GM21737 (cell line): Measurements from ENCODE around the gene OR11A1.
"Not testable (repeated sequence)": the region's sequence is repeated elsewhere in the genome, so short reads cannot be mapped to it uniquely, and the experiment has no call there.

Source experiments
- ATAC-seq: cut with Tn5 transposase; IDR thresholded peaks from one replicate; pipeline ENCODE4 v1.9.1; 2021; ENCODE audit warnings: mild to moderate bottlenecking, moderate library complexity; ENCODE audit not compliant: unreplicated experiment

The OR11A1 gene

GRCh38 chr6:29479560-29479959 lies 22.7 kb upstream of the OR11A1 start:
- ATAC-seq = no peak

- ATAC-seq = no peak
These were observed 21.9 kb upstream of the OR11A1 start for GRCh38 chr6:29478740-29479139.

- ATAC-seq = no peak
These were observed 21.1 kb upstream of the OR11A1 start for GRCh38 chr6:29477923-29478450.

GRCh38 chr6:29474996-29475395 lies 18.1 kb upstream of the OR11A1 start:
- no peak for ATAC-seq

GRCh38 chr6:29466241-29466640 lies 9.4 kb upstream of the OR11A1 start:
- no peak for ATAC-seq

- ATAC-seq = no peak
These were observed 8.9 kb upstream of the OR11A1 start for GRCh38 chr6:29465801-29466200.

- ATAC-seq = no peak
These were observed 8.4 kb upstream of the OR11A1 start for GRCh38 chr6:29465279-29465678.

- ATAC-seq = no peak
These were observed 5.2 kb upstream of the OR11A1 start for GRCh38 chr6:29462022-29462421.

- no peak for ATAC-seq
These were observed 4.3 kb upstream of the OR11A1 start for GRCh38 chr6:29461021-29461814.

GRCh38 chr6:29451471-29452193 lies 5.2 kb downstream of the OR11A1 start:
- no peak for ATAC-seq

- no peak for ATAC-seq
These were observed 9.2 kb downstream of the OR11A1 start for GRCh38 chr6:29447670-29448069.

GRCh38 chr6:29444031-29444430 lies 12.8 kb downstream of the OR11A1 start:
- ATAC-seq = not testable (repeated sequence)

- no peak for ATAC-seq
These were observed 14.2 kb downstream of the OR11A1 start for GRCh38 chr6:29442719-29443118.

GRCh38 chr6:29439006-29439405 lies 17.9 kb downstream of the OR11A1 start, which contains the start of gene OR10C1:
Gene OR10C1 (plus strand): TSS chr6:29439306. CDS start chr6:29440016, 710 bp downstream.
- ATAC-seq = no peak

GRCh38 chr6:29436730-29437129 lies 20.1 kb downstream of the OR11A1 start:
- ATAC-seq = not testable (repeated sequence)

GRCh38 chr6:29426654-29427053 lies 30.2 kb downstream of the OR11A1 start:
- no peak for ATAC-seq

GRCh38 chr6:29425075-29425474 lies 31.8 kb downstream of the OR11A1 start:
- ATAC-seq = no peak

- ATAC-seq = no peak
These were observed 32.3 kb downstream of the OR11A1 start for GRCh38 chr6:29424575-29424974.

GRCh38 chr6:29424168-29424567 lies 32.7 kb downstream of the OR11A1 start:
- ATAC-seq = no peak

GRCh38 chr6:29419516-29419915 lies 37.4 kb downstream of the OR11A1 start:
- ATAC-seq = no peak

- no peak for ATAC-seq
These were observed 42.3 kb downstream of the OR11A1 start, which contains the start of gene OR12D1 for GRCh38 chr6:29414588-29414987. Gene OR12D1 (plus strand): TSS chr6:29414928.

- no peak for ATAC-seq
These were observed 53.1 kb downstream of the OR11A1 start for GRCh38 chr6:29403801-29404200.
